NCI-H345 (cell line): ENCODE results near the gene TRAPPC13.
"Not testable (repeated sequence)": the region's sequence is repeated elsewhere in the genome, so short reads cannot be mapped to it uniquely, and the experiment has no call there.

Experiments used
- DNase-seq: peaks from one replicate; lab custom pipeline; 2025; lab: John Stamatoyannopoulos, UW

TRAPPC13 gene

GRCh38 chr5:65676056-65676455, 51.2 kb downstream of the TRAPPC13 start:
- DNase-seq = not testable (repeated sequence)

- DNase-seq = no peak
Observed at GRCh38 chr5:65682148-65682547, 57.3 kb downstream of the TRAPPC13 start.

- DNase-seq = no peak
Observed at GRCh38 chr5:65693121-65693520, 68.3 kb downstream of the TRAPPC13 start.

- DNase-seq = no peak
Observed at GRCh38 chr5:65695162-65695755, 70.4 kb downstream of the TRAPPC13 start.

- DNase-seq = no peak
Observed at GRCh38 chr5:65695896-65696295, 71.1 kb downstream of the TRAPPC13 start.

- DNase-seq = no peak
Observed at GRCh38 chr5:65696892-65697291, 72.1 kb downstream of the TRAPPC13 start.

GRCh38 chr5:65699338-65699737, 74.5 kb downstream of the TRAPPC13 start:
- DNase-seq = no peak

- no peak for DNase-seq
Observed at GRCh38 chr5:65702036-65702435, 77.2 kb downstream of the TRAPPC13 start.

GRCh38 chr5:65704621-65705239, 79.9 kb downstream of the TRAPPC13 start:
- DNase-seq = no peak

GRCh38 chr5:65707663-65708062, 82.8 kb downstream of the TRAPPC13 start:
- no peak for DNase-seq

GRCh38 chr5:65708145-65708544, 83.3 kb downstream of the TRAPPC13 start:
- DNase-seq = no peak
